ENCODE measurements around the gene WDR5.
A peak's percentile ranks its signal among the peaks of the same experiment; 100 is the strongest.

Gene WDR5

DNA sequence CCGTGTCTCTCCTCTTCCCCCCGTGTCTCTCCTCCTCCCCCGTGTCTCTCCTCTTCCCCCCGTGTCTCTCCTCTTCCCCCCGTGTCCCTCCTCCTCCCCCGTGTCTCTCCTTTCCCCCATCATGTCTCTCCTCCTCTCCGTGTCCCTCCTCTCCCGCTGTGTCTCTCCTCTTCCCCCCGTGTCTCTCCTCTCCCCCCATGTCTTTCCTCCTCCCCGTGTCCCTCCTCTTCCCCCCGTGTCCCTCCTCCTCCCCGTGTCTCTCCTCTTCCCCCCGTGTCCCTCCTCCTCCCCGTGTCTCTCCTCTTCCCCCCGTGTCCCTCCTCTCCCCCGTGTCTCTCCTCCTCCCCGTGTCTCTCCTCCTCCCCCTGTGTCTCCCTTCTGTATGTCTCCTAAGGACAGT, 41.3 kb downstream of the WDR5 start:
- DNase-seq, result no peak
- no peak overlapping the region for H3K4me2 ChIP-seq (ENCODE audit: low read depth, low read length)
- H4K20me1 ChIP-seq (ENCODE audit: insufficient read depth, low read length), result no peaks in the 10 kb centered on the region
- TF ChIP-seq EZH2 (optimal IDR thresholded peaks at IDR 0.05; ENCODE audit: low read depth, low read length), result no peak
- TF ChIP-seq EZH2phosphoT487 (IDR thresholded peaks at IDR 0.05; ENCODE audit: low read length), result no peak
- TF ChIP-seq CTCF (IDR thresholded peaks at IDR 0.05; ENCODE audit: low read length), result no peak
- no peak overlapping the region for H3K9ac ChIP-seq (ENCODE audit: low read length)
- H3K79me2 ChIP-seq (ENCODE audit: low read length), result no peaks in the 10 kb centered on the region
- H3K36me3 ChIP-seq (replicated peaks; ENCODE audit: insufficient read depth, low read length), result no peaks in the 10 kb centered on the region
- H3K9me2 ChIP-seq (replicated peaks; ENCODE audit: insufficient read depth, low read length), result no peaks in the 10 kb centered on the region
- peaks cover 7% of the 10 kb centered on the region; the same call in 1 of the 2 replicates for H3K4me1 ChIP-seq (ENCODE audit: low read length)
- no peak overlapping the region for H2AFZ ChIP-seq (ENCODE audit: low read length)
- H3K9me3 ChIP-seq (replicated peaks; ENCODE audit: insufficient read depth, low read length), result no peaks in the 10 kb centered on the region
- no peak overlapping the region for H3K27ac ChIP-seq (ENCODE audit: low read length)
- H3K4me3 ChIP-seq (ENCODE audit: low read length), result no peak overlapping the region
- H3K27me3 ChIP-seq (replicated peaks; ENCODE audit: insufficient read depth, low read length), result peaks cover 89% of the 10 kb centered on the region
- peaks cover 3% of the 10 kb centered on the region; the same call in 1 of the 2 replicates for H3F3A ChIP-seq (ENCODE audit: insufficient read depth, low read length)

DNA sequence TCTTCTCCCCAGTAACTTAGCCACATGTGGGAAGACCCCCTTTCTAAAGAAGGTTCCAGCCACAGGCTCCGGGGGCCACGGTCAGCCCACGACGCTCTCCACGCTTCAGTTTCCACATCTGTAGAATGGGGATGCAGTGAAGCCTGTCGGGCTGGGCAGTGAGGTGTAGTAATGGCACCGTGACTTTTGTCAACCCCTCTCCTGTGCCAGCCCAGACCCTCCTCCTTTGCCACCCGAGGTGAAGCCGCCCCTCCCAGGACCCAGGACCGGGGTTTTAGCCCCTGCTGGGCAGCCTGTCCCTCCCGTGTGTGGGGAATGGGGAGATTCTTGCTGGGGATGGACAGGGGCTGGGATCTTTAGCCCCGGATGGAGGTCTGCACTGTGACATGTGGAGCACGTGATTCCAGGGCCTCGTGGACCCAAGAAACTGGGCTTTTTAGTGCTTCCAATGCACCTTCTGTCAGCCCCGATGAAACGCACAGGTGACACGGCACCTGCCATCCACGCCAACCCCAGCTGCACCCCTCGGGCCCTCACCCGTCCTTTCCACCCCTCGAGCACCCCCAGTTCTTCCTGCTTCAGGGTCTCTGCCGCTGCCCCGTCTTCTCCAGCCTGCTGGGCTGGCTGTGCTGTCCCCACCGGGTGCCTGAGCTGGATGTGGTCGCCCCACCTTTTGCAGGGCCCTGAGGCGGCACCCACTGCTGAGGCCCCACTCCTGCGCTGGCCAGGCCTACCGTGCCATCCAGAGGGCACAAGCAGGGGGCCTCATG, 41.9 kb downstream of the WDR5 start:
- Histone ChIP-seq H3K9ac (ENCODE audit: low read length) (no peak overlapping the region), H4K20me1 (ENCODE audit: insufficient read depth, low read length) (no peaks in the 10 kb centered on the region), H3K4me2 (ENCODE audit: low read depth, low read length) (no peak overlapping the region), H3K4me1 (ENCODE audit: low read length) (peaks cover 13% of the 10 kb centered on the region; the same call in 1 of the 2 replicates), H3F3A (ENCODE audit: insufficient read depth, low read length) (peaks cover 3% of the 10 kb centered on the region; the same call in 1 of the 2 replicates), H3K4me3 (ENCODE audit: low read length) (no peak overlapping the region), H3K27me3 (replicated peaks; ENCODE audit: insufficient read depth, low read length) (peaks cover 82% of the 10 kb centered on the region), H2AFZ (ENCODE audit: low read length) (no peak overlapping the region), H3K36me3 (replicated peaks; ENCODE audit: insufficient read depth, low read length) (no peaks in the 10 kb centered on the region), H3K79me2 (ENCODE audit: low read length) (no peaks in the 10 kb centered on the region), H3K9me3 (replicated peaks; ENCODE audit: insufficient read depth, low read length) (no peaks in the 10 kb centered on the region), H3K27ac (ENCODE audit: low read length) (no peak overlapping the region), H3K9me2 (replicated peaks; ENCODE audit: insufficient read depth, low read length) (no peaks in the 10 kb centered on the region)
- TF ChIP-seq EZH2phosphoT487 (IDR thresholded peaks at IDR 0.05; ENCODE audit: low read length) (no peak), CTCF (IDR thresholded peaks at IDR 0.05; ENCODE audit: low read length) (no peak), EZH2 (optimal IDR thresholded peaks at IDR 0.05; ENCODE audit: low read depth, low read length) (peak; percentile 66)
- no peak for DNase-seq

DNA sequence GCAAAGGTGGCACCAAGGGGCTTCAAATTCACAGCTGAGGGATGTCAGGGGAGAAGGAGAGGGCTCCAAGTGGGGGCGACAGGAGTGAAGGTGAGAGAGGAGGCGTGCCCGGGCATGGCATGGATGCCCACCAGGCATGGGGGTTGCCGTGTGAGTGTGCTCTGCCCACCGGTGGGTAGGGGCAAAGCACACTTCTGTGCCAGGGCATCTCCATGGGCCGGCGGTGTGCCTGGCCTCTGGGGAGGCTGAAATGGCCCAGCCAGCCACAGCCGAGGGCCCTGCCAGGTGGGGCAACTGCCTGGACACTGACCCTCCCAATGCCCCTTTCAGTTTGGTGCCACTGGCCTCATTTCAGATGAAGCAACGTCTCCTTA, 42.5 kb downstream of the WDR5 start:
- Histone ChIP-seq H4K20me1 (ENCODE audit: insufficient read depth, low read length) (no peaks in the 10 kb centered on the region), H2AFZ (ENCODE audit: low read length) (no peak overlapping the region), H3K4me1 (ENCODE audit: low read length) (peaks cover 13% of the 10 kb centered on the region; the same call in 1 of the 2 replicates), H3K9me3 (replicated peaks; ENCODE audit: insufficient read depth, low read length) (no peaks in the 10 kb centered on the region), H3K36me3 (replicated peaks; ENCODE audit: insufficient read depth, low read length) (no peaks in the 10 kb centered on the region), H3K4me2 (ENCODE audit: low read depth, low read length) (no peak overlapping the region), H3K27me3 (replicated peaks; ENCODE audit: insufficient read depth, low read length) (peaks cover 77% of the 10 kb centered on the region), H3K9me2 (replicated peaks; ENCODE audit: insufficient read depth, low read length) (no peaks in the 10 kb centered on the region), H3K79me2 (ENCODE audit: low read length) (no peaks in the 10 kb centered on the region), H3K27ac (ENCODE audit: low read length) (no peak overlapping the region), H3F3A (ENCODE audit: insufficient read depth, low read length) (peaks cover 3% of the 10 kb centered on the region; the same call in 1 of the 2 replicates), H3K9ac (ENCODE audit: low read length) (no peak overlapping the region), H3K4me3 (ENCODE audit: low read length) (no peak overlapping the region)
- TF ChIP-seq CTCF (IDR thresholded peaks at IDR 0.05; ENCODE audit: low read length), result no peak
- no peak for TF ChIP-seq EZH2phosphoT487 (IDR thresholded peaks at IDR 0.05; ENCODE audit: low read length)
- no peak for TF ChIP-seq EZH2 (optimal IDR thresholded peaks at IDR 0.05; ENCODE audit: low read depth, low read length)
- no peak for DNase-seq
